GM12873 (cell line): ENCODE measurements around the gene AGAP1.

Experiments used
- TF ChIP-seq, protein P1 (sequence below): IDR thresholded peaks from 2 replicates; pipeline ENCODE4 v1.5.1; 2012; ENCODE audit warnings: low read depth, mild to moderate bottlenecking, moderate library complexity, low read length, control low read depth; ENCODE audit not compliant: insufficient read depth; ENCODE audit errors: missing control alignments

The AGAP1 gene

GRCh38 chr2:236137066-236137465, 643.2 kb downstream of the AGAP1 start:
- TF ChIP-seq, protein P1, sequence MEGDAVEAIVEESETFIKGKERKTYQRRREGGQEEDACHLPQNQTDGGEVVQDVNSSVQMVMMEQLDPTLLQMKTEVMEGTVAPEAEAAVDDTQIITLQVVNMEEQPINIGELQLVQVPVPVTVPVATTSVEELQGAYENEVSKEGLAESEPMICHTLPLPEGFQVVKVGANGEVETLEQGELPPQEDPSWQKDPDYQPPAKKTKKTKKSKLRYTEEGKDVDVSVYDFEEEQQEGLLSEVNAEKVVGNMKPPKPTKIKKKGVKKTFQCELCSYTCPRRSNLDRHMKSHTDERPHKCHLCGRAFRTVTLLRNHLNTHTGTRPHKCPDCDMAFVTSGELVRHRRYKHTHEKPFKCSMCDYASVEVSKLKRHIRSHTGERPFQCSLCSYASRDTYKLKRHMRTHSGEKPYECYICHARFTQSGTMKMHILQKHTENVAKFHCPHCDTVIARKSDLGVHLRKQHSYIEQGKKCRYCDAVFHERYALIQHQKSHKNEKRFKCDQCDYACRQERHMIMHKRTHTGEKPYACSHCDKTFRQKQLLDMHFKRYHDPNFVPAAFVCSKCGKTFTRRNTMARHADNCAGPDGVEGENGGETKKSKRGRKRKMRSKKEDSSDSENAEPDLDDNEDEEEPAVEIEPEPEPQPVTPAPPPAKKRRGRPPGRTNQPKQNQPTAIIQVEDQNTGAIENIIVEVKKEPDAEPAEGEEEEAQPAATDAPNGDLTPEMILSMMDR, result no peak

DNA sequence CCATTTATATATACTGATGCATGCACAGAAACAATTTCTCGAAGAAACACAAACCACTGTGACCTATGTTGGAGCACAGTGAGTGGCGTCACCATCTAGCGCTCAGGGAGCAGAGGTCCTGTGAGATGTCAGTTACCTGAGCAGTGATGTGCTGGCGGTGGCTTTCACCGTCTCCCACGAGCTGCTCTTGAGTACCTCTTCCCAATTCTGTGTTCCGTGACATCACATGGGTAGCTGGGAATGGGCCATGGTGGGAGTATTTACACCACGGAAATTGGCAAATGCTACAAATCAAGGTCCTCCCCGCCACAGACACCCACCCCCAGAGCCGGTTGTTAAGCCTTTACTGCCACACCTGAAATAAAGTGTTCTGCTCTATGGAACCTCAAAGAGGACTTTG, 650.0 kb downstream of the AGAP1 start:
- TF ChIP-seq, protein P1, result no peak

GRCh38 chr2:236146436-236146835, 652.6 kb downstream of the AGAP1 start:
- TF ChIP-seq, protein P1, result no peak

DNA sequence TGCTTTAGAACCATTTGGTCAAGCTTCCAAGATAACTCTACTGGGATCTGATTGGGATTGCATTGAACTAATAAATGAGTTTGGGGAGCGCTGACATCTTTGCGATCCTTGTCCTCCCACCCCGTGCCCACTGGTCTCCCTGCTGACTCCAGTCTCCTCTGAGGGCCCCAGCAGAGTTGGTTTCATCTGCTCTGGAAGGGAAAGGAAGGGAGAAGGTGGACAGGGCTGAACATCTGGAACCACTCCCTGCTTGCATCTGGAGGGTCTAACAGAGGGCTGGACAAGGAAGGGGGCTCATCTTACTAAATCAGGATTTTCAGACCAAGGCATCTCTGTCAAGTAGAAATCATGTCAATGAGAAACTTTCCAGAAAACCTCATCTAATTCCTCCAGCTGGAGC, 661.6 kb downstream of the AGAP1 start:
- TF ChIP-seq, protein P1, result no peak

- TF ChIP-seq, protein P1, result no peak
Measured at GRCh38 chr2:236156095-236156859, 662.4 kb downstream of the AGAP1 start.

GRCh38 chr2:236156860-236157194, 663.0 kb downstream of the AGAP1 start:
- TF ChIP-seq, protein P1, result no peak

DNA sequence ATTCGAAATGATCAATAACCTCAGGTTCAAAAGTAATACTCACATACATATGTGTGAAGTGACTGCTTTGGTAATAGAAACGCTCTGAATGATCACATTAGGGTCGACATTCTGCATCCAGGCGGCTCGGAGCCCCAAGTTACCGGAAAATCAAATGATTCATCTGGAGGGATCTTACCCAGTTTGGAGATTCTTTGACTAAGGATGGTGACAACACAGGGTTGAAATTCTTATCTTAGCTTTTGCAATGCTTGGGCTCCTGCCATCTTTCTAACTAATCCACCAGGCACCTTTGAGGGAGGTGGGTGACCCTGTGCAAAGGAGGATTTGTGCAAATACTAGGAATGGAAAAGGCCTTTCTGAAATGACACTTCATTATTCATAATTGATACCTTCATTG, 663.5 kb downstream of the AGAP1 start:
- TF ChIP-seq, protein P1, result no peak
